Thoracic aorta (tissue), 2 donors: ENCODE data around the gene TSPAN5. TPM values are rescaled to one million over a fixed set of nuclear protein-coding genes. Genes with fewer than 3 reads are reported as not detected.

Experiments
- ATAC-seq: fragments of 150-250 bp; one replicate; pipeline ENCODE4 v1.8.0; 2017; ENCODE audit warnings: low read depth; ENCODE audit not compliant: insufficient number of reproducible peaks, low FRiP score
- DNase-seq: peaks from one replicate; pipeline ENCODE4 v3.0.0-alpha.2; 2020; ENCODE audit warnings: low spot score
- H3K27ac ChIP-seq, 2 donors: fragments of 200-600 bp; sonication (generic); 1 replicate in 1 of 2; 2 replicates in 1 of 2; pipeline ENCODE4 v1.5.1; 2016; ENCODE audit warnings: mild to moderate bottlenecking in 2 of 2, moderate library complexity in 2 of 2
- H3K27me3 ChIP-seq: fragments of 200-600 bp; sonication (generic); replicated peaks from 2 replicates; pipeline ENCODE4 v1.6.0; 2016; ENCODE audit warnings: mild to moderate bottlenecking; ENCODE audit not compliant: insufficient read depth
- H3K36me3 ChIP-seq: fragments of 200-600 bp; sonication (generic); one replicate; pipeline ENCODE4 v1.5.1; 2016
- H3K4me1 ChIP-seq, 2 donors: fragments of 200-600 bp; sonication (generic); 1 replicate in 1 of 2; 2 replicates in 1 of 2; pipeline versions ENCODE4 v1.5.1 to v1.6.0; 2016; ENCODE audit warnings: low read depth in 2 of 2, mild to moderate bottlenecking in 1 of 2; ENCODE audit not compliant: control insufficient read depth in 1 of 2
- H3K4me3 ChIP-seq: fragments of 200-600 bp; sonication (generic); 2 replicates; pipeline ENCODE4 v1.5.1; 2016; ENCODE audit warnings: mild to moderate bottlenecking
- H3K9me3 ChIP-seq: fragments of 200-600 bp; sonication (generic); 2 replicates; pipeline ENCODE4 v1.5.1; 2016
- CTCF ChIP-seq: fragments of 200-600 bp; sonication (generic); IDR thresholded peaks from one replicate; pipeline ENCODE4 v1.5.1; 2019; ENCODE audit warnings: antibody characterized with exemption
- total RNA-seq, 2 donors: library from RNA; depleted of rRNA; stranded (reverse); fragments of >200 nt; gene quantifications; one replicate each; pipeline versions ENCODE4 v1.1.0 to v1.2.3, GENCODE V29; 2016

TSPAN5 gene
- total RNA-seq, 2 donors from 2014 or later = 7.7 to 11.4 TPM

- ATAC-seq (no peak), DNase-seq (no peak)
- H3K4me1 ChIP-seq = peaks cover 0 to 9% of the 10 kb centered on the region in 2 donors
- no peaks in the 10 kb centered on the region for H3K36me3 ChIP-seq
- no peak for TF ChIP-seq CTCF
- no peak overlapping the region for H3K4me3 ChIP-seq
- H3K27ac ChIP-seq = no peak overlapping the region
- no peaks in the 10 kb centered on the region for H3K27me3 ChIP-seq
- no peaks in the 10 kb centered on the region for H3K9me3 ChIP-seq
These were observed 166.4 kb downstream of the TSPAN5 start for GRCh38 chr4:98491899-98492559.

GRCh38 chr4:98490251-98490650 lies 168.2 kb downstream of the TSPAN5 start:
- H3K4me3 ChIP-seq = no peak overlapping the region
- H3K27ac ChIP-seq = no peak overlapping the region
- H3K9me3 ChIP-seq = no peaks in the 10 kb centered on the region
- no peak for DNase-seq
- H3K27me3 ChIP-seq = no peaks in the 10 kb centered on the region
- H3K4me1 ChIP-seq = peaks cover 0 to 9% of the 10 kb centered on the region in 2 donors
- H3K36me3 ChIP-seq = no peaks in the 10 kb centered on the region
- no peak for TF ChIP-seq CTCF
- no peak for ATAC-seq

- H3K9me3 ChIP-seq = no peaks in the 10 kb centered on the region
- DNase-seq (no peak), ATAC-seq (no peak)
- H3K36me3 ChIP-seq = no peaks in the 10 kb centered on the region
- peaks cover 0 to 13% of the 10 kb centered on the region in 2 donors for H3K4me1 ChIP-seq
- H3K27ac ChIP-seq = no peak overlapping the region
- H3K4me3 ChIP-seq = no peak overlapping the region
- H3K27me3 ChIP-seq = no peaks in the 10 kb centered on the region
- TF ChIP-seq CTCF = no peak
These were observed 172.5 kb downstream of the TSPAN5 start for GRCh38 chr4:98485816-98486345.

GRCh38 chr4:98484031-98484430 lies 174.4 kb downstream of the TSPAN5 start:
- H3K27me3 ChIP-seq = no peaks in the 10 kb centered on the region
- no peaks in the 10 kb centered on the region for H3K9me3 ChIP-seq
- H3K27ac ChIP-seq = no peak overlapping the region
- peaks cover 0 to 13% of the 10 kb centered on the region in 2 donors for H3K4me1 ChIP-seq
- TF ChIP-seq CTCF = no peak
- no peaks in the 10 kb centered on the region for H3K36me3 ChIP-seq
- ATAC-seq (no peak), DNase-seq (no peak)
- H3K4me3 ChIP-seq = no peak overlapping the region

GRCh38 chr4:98482847-98483806 lies 175.3 kb downstream of the TSPAN5 start:
- Histone ChIP-seq H3K27me3 (no peaks in the 10 kb centered on the region), H3K27ac (no peak overlapping the region), H3K9me3 (no peaks in the 10 kb centered on the region), H3K4me3 (no peak overlapping the region), H3K36me3 (no peaks in the 10 kb centered on the region), H3K4me1 (peaks cover 0 to 13% of the 10 kb centered on the region in 2 donors)
- DNase-seq (no peak), ATAC-seq (no peak)
- no peak for TF ChIP-seq CTCF
